SIG-M5 treated with dmso at 0.1 percent for 504 hours (cell line): ENCODE results near the gene ZNF555.
A peak's percentile ranks its signal among the peaks of the same experiment; 100 is the strongest.
"Not testable (repeated sequence)": the region's sequence is repeated elsewhere in the genome, so short reads cannot be mapped to it uniquely, and the experiment has no call there.

Experiments
- DNase-seq: peaks from one replicate; lab custom pipeline; 2025; ENCODE audit not compliant: unreplicated experiment; lab: John Stamatoyannopoulos, UW

ZNF555 gene

DNA sequence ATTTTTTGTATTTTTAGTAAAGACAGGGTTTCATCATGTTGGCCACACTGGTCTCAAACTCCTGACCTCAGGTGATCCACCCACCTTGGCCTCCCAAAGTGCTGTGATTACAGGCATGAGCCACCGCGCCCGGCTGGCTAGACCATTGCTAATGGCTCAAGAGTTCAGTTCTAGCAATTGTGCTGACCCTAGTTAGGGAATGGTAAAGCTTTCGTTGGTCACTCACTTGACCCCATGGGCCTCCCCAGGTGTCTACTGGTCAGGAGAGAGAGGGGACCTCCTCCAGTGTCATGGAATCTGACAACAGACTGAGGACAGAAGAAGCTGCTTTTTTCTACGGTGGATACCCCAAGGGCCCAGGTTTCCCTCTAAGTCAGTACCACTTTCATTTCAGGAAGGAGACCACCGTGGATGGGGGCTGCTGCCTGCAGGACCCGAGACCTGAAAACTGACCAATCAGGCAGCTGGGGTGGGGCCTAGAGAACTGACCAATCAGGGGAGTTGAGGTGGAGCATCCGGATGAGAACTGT lies 25.3 kb downstream of the ZNF555 start:
- no peak for DNase-seq

DNA sequence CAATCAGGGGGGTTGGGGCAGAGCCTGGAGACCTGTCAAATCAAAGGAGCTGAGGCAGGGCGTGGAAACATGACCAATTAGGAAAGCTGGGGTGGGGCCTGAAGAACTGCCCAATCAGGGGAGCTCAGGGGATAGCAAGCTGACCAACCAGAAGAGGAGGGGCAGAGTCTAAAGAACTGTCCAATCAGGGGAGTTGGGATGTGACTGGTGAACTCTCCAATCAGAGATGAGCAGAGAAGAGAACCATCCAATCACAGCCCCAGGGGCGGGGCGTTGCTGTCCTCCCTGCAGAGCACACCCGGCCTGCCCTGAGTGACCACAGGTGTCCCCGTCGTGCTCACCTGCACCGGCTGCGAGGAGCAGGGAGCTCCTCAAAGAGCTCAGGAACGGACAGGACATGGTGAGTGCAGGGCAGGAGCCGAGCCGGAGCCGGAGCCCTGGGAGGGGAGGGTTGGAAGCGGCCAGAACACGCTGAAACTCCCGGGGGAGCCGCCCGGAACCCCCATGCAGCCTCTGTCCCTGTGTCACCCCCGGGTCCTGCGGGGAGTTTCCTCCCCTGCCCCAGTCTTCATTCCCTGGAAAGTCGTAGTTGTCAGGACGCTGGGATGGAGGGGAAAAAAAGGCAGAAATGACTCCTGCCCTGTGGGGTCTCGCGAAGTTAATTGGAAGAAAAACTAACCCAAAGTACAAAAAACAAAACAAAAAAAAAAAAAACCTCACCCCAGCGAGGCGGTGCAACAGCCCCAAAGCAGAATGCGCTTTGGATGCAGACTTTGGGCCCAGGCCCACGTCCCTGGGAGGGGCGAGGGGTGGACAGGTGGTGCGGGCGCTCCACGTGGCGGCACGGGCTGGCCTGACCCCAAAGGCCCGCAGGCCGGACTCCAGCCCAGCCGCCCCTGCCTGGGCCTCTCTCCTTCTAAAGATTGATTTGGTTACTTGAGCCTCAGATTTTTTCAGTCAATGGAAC lies 26.0 kb downstream of the ZNF555 start, which contains the start of gene ZNF556:
Gene ZNF556 (plus strand): TSS at position 311 of the 967 bp plus-strand sequence. CDS start 87 bp downstream, at position 398.
- no peak for DNase-seq

DNA sequence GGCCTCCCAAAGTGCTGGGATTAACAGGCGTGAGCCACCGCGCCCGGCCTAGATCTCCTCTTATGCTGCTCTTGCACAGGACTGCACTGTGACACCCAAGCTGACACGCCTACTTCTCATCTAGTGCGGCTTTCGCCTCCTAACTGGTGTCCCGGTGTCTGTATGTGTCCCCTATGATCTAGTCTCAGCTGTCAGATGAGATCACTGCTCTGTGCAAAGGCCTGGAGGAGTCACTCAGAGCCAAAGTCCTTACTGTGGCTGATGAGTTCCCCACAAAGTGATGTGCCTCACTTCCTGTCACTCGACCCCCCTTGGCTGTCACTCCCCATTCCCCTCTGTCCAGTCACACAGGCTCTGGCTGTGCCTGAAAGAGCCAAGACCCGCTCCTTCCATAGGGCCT lies 28.3 kb downstream of the ZNF555 start:
- no peak for DNase-seq

GRCh38 chr19:2872175-2872574 lies 30.9 kb downstream of the ZNF555 start:
- not testable (repeated sequence) for DNase-seq

DNA sequence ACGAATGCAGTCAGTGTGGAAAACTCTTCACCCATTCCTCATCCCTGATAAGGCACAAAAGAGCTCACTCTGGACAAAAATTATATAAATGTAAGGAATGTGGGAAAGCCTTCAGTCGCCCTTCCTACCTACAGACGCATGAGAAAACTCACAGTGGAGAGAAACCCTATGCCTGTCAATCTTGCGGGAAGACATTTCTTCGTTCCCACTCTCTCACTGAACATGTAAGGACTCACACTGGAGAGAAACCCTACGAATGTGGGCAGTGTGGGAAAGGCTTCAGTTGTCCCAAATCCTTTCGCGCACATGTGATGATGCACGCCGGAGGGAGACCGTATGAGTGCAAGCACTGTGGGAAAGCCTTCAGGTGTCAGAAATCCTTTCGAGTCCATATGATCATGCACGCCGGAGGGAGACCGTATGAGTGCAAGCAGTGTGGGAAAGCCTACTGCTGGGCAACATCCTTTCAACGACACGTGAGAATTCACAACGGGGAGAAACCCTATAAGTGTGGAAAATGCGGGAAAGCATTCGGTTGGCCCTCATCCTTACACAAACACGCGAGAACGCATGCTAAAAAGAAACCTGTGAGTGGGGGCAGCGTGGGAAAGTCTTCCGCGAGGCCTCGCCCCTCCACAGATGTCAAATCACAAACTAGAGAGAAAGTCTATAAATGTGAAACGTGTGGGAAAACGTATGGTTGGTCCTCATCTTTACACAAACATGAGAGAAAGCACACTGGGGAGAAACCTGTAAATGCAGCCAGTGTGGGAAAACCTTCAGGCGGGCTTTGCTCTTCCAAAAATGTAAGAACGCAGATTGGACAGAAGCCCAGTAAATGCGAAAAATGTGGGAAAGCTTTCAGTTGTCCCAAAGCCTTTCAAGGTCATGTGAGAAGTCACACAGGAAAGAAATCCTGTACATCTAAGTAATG lies 36.4 kb downstream of the ZNF555 start:
- no peak for DNase-seq

DNA sequence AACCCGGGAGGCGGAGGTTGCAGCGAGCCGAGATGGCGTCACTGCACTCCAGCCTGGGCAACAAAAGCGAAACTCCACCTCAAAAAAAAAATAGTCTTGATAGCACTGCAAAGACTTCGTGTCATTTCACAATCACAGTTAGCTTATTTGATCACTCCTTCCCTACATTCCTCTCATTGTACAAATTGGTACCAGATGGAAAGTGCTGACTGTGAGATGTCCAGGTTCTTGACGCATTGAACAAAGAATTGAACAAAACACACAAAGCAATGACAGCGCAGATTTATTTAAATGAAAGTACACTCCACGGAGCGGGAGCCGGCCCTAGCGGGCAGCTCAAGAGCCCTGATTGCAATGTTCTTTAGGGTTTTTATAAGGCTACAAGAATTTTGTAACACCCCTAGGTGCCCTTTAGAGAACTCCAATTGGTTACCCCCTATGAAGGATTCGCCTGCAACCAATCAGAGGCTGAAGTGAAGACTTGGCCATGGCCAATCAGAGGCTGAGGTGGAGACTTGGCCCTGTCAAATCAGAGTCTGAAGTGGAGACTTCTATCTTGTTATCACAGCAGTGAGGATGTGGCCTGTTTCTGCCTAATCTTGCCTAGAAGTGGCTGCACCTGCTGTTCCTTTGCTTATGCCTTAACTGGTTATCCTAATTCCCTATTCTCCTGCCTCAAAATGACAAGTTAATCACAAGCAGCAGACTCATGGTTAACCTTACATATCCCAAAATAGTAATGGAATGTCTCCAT lies 42.6 kb downstream of the ZNF555 start:
- no peak for DNase-seq

GRCh38 chr19:2885736-2886135 lies 44.5 kb downstream of the ZNF555 start:
- no peak for DNase-seq

DNA sequence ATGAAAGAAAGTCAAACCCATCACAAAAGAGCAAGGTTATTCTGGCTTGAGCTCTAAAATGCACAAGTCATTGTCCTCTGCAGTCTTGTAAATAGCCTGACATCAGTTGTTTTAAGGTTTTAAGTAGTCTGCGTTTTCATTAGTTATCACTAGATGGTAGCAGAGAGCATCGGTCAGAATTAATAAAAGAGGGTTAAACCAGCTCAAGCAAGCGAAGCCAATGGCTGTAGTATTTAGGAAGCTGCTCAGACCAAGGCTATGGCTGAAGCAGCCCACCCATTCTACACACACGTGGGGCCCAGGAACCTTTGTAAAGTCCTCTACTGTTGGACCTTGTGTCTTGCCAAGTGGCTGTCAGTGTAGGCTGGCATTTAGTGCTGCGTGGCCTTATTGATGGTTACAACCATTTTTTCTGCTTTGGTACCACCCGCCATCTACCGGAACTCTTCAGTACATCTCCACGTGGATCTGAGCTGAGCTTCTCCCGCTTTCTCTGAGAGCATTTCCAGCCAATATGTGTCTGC lies 46.2 kb downstream of the ZNF555 start:
- DNase-seq = peak; percentile 67

- no peak for DNase-seq
Observed at GRCh38 chr19:2888731-2889224, 47.5 kb downstream of the ZNF555 start.

GRCh38 chr19:2890531-2890930 lies 49.3 kb downstream of the ZNF555 start:
- not testable (repeated sequence) for DNase-seq

DNA sequence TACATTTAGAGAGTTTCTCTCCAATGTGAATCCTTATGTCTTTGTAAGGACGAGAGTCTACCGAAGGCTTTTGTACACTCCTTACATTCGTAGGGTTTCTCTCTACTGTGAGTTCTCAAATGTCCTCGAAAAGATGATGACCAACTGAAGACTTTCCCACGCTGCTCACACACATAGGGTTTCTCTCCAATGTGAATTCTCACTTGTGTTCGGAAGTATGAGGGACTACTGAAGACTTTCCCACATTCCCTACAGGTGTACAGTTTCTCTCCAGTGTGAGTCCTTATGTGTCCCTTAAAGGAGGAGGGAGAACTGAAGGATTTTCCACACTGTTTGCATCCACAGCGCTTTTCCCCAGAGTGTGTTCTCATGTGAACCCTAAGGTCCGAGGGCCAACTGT lies 55.4 kb downstream of the ZNF555 start:
- DNase-seq = no peak

DNA sequence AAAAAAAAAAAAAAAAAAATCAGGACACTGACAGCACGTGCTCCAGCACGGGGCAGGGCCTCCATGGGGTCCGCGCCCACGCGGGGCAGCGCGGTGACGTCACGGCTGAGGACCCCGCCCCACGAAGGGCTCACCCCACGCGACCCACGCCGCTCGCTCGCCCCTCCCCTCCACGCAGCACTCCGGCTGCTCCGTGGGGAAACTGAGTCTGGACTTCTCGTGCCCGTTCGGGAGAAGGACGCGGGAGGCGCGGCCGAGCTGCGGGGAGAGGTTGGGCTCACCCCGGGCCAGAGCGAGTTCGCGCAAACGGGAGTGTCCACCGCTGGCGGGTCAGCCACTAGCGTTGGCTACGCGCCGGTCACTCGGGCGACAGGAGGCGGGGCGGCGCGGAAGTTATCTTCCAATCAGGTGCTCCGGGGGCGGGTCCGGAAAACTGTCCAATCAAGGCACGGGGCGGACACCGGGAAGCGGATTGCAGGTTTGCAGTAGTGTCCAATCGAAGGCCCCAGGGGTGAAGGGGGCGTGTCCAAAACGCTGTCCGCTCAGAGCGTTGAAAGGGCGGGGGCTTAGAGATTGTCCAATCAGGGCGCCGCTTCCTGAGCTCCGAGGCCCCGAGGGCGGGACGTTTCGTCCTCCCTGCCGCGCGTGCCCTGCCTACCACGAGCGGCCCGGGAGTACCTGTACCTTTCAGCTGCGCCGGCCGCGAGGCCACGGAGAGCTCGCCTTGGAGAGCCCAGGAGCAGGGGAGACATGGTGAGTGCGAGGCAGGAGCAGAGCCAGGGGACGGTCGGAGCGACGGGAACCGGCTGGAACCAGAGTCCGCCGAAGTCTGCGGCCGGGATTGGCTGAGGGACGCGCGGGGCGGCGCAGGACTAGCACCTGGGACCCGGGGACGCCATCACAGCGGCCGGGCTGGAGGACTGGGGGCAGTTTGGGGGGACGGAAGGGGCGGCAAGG lies 59.3 kb downstream of the ZNF555 start, which contains the start of gene ZNF57:
Gene ZNF57 (plus strand): TSS at position 633 of the 957 bp plus-strand sequence. CDS start 118 bp downstream, at position 751.
- peak; percentile 95 for DNase-seq

DNA sequence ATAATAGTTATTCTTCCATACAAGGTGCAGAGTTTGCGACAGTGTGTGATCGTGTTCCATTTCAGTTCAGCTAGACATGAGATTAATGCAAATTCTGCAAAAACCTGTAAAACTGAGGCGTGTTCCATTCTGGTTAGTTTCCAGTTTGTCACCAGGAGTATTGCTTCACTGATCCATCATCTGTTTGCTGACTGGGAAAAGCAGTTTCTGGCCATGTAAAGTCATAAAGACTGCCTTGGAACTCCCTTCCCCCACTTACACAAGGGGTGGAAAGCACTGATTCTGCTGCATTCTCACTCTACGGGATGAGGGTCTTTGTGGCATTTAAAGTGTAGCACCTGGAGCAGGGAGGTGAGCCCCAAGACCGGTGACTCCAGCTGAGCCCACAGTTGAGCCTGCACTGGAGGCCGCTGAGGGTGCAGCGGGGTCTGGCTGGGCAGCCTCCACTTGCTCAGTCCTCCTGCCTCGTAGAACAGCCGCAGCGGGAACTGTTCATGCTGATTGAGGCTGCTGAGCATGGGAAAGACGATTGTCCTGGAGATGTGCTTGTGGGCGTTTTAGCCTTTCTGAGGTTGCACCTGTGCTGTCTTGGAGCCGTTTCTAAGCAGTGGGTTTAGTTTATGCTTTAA lies 61.4 kb downstream of the ZNF555 start:
- DNase-seq = no peak

DNA sequence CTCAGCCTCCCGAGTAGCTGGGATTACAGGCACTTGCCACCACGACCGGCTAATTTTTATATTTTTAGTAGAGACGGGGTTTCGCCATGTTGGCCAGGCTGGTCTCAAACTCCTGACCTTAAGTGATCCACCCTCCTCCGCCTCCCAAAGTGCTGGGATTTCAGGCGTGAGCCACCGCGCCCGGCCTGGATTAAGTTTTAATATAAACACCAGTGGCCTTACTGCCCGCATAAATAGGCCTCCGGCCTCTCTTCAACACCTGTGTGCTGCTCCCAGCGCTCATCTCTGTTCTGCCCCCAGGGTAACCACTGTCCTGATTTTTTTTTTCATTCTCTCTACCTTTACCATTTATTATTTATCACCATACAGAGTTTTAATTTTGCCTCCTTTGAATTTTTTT lies 62.1 kb downstream of the ZNF555 start:
- not testable (repeated sequence) for DNase-seq

DNA sequence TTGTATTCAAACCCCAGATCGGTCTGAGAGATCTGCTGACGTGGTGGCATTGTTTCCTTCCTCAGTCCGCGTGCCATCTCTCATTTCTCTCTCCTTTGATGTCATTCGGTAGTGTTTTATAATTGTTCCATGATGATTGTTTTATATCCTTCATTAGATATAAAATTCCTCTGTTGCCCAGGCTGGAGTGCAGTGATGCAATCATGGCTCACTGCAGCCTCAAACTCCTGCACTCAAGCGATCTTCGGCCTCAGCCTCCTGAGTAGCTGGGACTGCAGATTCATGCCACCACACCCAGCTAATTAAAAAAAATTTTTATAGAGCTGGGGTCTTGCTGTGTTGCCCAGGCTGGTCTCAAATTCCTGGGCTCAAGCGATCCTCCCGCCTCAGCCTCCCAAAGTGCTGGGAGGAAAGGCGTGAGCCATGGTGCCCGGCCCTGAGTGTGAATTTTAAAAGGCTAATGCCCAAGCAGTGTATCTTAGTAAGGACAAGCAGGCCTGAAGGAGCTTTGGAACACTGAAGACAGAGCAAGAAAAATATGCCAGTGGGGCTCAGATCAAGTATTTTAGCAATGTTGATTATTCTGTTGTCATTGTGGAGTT lies 64.7 kb downstream of the ZNF555 start:
- DNase-seq = no peak

GRCh38 chr19:2906631-2907195 lies 65.4 kb downstream of the ZNF555 start:
- DNase-seq = no peak
